ENCODE data around the gene ZNF444. TPM values are rescaled to one million over a fixed set of nuclear protein-coding genes. Genes with fewer than 3 reads are reported as not detected.
A peak's percentile ranks its signal among the peaks of the same experiment; 100 is the strongest.

The ZNF444 gene
- total and polyA plus RNA-seq, 8 donors, result 35.4 to 52.3 (median 42.6) TPM

DNA sequence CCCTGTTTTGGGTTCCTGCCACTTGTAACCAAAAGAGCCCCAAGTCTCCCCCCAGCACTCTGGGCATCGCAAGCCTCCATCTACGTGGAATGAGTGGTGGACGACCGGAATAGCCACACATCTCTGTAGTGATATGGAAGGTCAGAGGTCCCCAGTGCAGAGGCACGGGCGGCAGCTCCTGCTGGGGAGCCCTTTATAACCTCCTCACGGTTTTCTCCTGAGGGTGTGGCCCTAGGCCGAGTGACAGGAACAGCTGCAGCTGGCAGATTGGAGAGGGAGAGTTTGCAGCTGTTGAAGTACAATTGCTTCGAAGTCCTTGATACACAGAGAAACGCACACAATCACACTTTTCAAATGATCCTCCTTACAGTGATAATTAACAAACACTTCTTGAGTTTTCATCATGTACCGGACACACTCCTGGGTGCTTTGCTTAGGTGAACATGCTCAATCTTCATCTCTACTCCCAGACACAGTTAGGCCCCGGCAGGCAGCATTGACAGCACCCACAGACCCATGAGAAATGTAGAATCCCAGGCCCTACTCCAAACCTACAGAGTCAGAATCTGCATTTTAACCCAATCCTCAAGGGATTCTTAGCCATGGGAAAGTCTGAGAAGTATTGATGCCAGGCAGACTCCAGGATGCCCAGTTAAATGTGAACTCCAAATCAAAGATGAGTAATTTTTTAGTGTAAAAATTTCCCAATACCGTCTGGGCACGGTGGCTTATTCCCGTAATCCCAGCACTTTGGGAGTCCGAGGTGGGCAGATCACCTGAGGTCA lies 15.1 kb upstream of the ZNF444 start:
- no peak overlapping the region for H3K27ac ChIP-seq
- no peak for ATAC-seq

GRCh38 chr19:56126983-56127780 lies 13.9 kb upstream of the ZNF444 start:
- H3K4me1 ChIP-seq, result peaks cover 0 to 12% of the 10 kb centered on the region in 2 donors
- H3K9me3 ChIP-seq, result no peaks in the 10 kb centered on the region
- H3K4me3 ChIP-seq, result no peak overlapping the region
- intact Hi-C loops (cut with DNase I), result no loop called here
- H3K27ac ChIP-seq, result no peak overlapping the region
- H3K36me3 ChIP-seq, result no peaks in the 10 kb centered on the region
- no peaks in the 10 kb centered on the region for H3K27me3 ChIP-seq
- ATAC-seq (no peak), DNase-seq (peak in 1 of 4 donors; percentile 51)
- no peak for TF ChIP-seq CTCF (IDR thresholded peaks at IDR 0.05)

More for the DNA sequence above, 15.1 kb upstream of the ZNF444 start:
- TF ChIP-seq CTCF (IDR thresholded peaks at IDR 0.05), result no peak
- H3K9me3 ChIP-seq, result no peaks in the 10 kb centered on the region
- no peaks in the 10 kb centered on the region for H3K27me3 ChIP-seq
- H3K4me3 ChIP-seq, result no peak overlapping the region
- intact Hi-C loops (cut with DNase I), result no loop called here
- DNase-seq, result peak in 1 of 4 donors; percentile 66
- peaks cover 5 to 9% of the 10 kb centered on the region in 2 donors for H3K4me1 ChIP-seq
- no peaks in the 10 kb centered on the region for H3K36me3 ChIP-seq

DNA sequence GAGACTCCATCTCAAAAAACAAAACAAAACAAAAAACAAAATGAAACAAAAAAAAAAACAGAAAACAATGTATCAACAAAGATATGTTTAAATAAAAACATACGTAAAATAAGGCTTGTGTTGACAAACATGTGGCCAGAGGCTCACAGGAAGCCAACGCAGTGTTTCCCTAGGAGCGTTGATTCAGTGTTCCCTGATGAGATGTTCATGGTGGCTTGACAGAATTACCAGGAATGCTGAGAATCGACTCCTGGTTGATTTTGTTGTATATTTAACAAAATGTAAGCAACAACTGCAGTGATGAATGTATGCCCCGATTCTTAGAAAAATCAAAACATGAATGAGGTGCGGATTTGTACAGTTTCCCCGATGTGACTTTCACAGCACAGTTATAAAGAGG lies 11.1 kb upstream of the ZNF444 start:
- DNase-seq (peak in 2 of 4 donors; percentile 76 to 86), ATAC-seq (no peak)
- Histone ChIP-seq H3K36me3 (no peaks in the 10 kb centered on the region), H3K9me3 (no peaks in the 10 kb centered on the region), H3K4me3 (no peak overlapping the region), H3K4me1 (peaks cover 4 to 21% of the 10 kb centered on the region in 2 donors), H3K27me3 (no peaks in the 10 kb centered on the region), H3K27ac (no peak overlapping the region)
- intact Hi-C loops (cut with DNase I), result no loop called here
- no peak for TF ChIP-seq CTCF (IDR thresholded peaks at IDR 0.05)

DNA sequence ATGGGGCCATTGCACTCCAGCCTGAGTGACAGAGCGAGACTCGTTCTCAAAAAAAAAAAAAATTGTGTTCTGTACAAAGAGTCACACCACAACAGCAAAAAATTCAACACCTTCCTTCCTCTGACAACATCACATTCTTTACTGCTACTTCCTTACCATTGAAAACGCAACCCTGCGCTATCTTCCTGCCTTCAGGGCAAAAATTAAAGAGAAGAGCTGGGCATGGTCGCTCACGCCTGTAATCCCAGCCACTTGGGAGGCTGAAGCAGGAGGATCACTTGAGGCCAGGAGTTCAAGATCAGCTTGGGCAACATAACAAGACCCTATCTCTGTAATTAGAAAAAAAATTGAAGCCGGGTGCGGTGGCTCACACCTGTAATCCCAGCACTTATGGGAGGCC lies 9.4 kb upstream of the ZNF444 start:
- Histone ChIP-seq H3K4me1 (peaks cover 4 to 29% of the 10 kb centered on the region in 2 donors), H3K4me3 (no peak overlapping the region), H3K36me3 (no peaks in the 10 kb centered on the region), H3K9me3 (no peaks in the 10 kb centered on the region), H3K27ac (peak overlapping the region; percentile 74 to 79), H3K27me3 (no peaks in the 10 kb centered on the region)
- intact Hi-C loops (cut with DNase I), result no loop called here
- no peak for TF ChIP-seq CTCF (IDR thresholded peaks at IDR 0.05)
- no peak for ATAC-seq
- DNase-seq, result no peak

- DNase-seq, result peak in 2 of 4 donors; percentile 49 to 76
- TF ChIP-seq CTCF (IDR thresholded peaks at IDR 0.05), result no peak
- H3K36me3 ChIP-seq, result no peaks in the 10 kb centered on the region
- peak; percentile 78 for ATAC-seq
- H3K9me3 ChIP-seq, result no peaks in the 10 kb centered on the region
- no peak overlapping the region for H3K4me3 ChIP-seq
- intact Hi-C loops (cut with DNase I), result no loop called here
- H3K27me3 ChIP-seq, result no peaks in the 10 kb centered on the region
- peaks cover 4 to 34% of the 10 kb centered on the region in 2 donors for H3K4me1 ChIP-seq
- peak overlapping the region; percentile 74 to 79 for H3K27ac ChIP-seq
Observed at GRCh38 chr19:56132316-56132822, 8.7 kb upstream of the ZNF444 start.
